Esophagus muscularis mucosa (tissue), 4 donors: ENCODE measurements around the gene FAM169A. TPM values are rescaled to one million over a fixed set of nuclear protein-coding genes. Genes with fewer than 3 reads are reported as not detected.

Experiments
- DNase-seq: peaks from one replicate; pipeline ENCODE4 v3.0.0-alpha.2; 2017; ENCODE audit errors: extremely low spot score
- H3K27ac ChIP-seq, 4 donors: fragments of 200-600 bp; sonication (generic); replicated peaks in 1 of 4; 1 replicate in 3 of 4; 2 replicates in 1 of 4; pipeline ENCODE4 v1.5.1; 2016 to 2019; ENCODE audit warnings: mild to moderate bottlenecking in 1 of 4
- H3K27me3 ChIP-seq, 4 donors: fragments of 200-600 bp; sonication (generic); one replicate each; pipeline versions ENCODE4 v1.5.1 to v1.6.0; 2016 to 2019
- H3K36me3 ChIP-seq, 4 donors: fragments of 200-600 bp; sonication (generic); one replicate each; pipeline ENCODE4 v1.5.1; 2016 to 2019
- H3K4me1 ChIP-seq, 4 donors: fragments of 200-600 bp; sonication (generic); one replicate each; pipeline ENCODE4 v1.5.1; 2016 to 2019
- H3K4me3 ChIP-seq, 4 donors: fragments of 200-600 bp; sonication (generic); 1 replicate in 2 of 4; 2 replicates in 2 of 4; pipeline ENCODE4 v1.5.1; 2016 to 2019; ENCODE audit warnings: mild to moderate bottlenecking in 4 of 4, moderate library complexity in 1 of 4
- H3K9me3 ChIP-seq, 4 donors: fragments of 200-600 bp; sonication (generic); 1 replicate in 3 of 4; 2 replicates in 1 of 4; pipeline ENCODE4 v1.5.1; 2016 to 2019
- CTCF ChIP-seq, 3 experiments: fragments of 200-600 bp in 2 of 3; fragments of 450-650 bp in 1 of 3; sonication (generic) in 2 of 3; IDR thresholded peaks; one replicate each; pipeline ENCODE4 v1.5.1; 2017 to 2019; ENCODE audit warnings: antibody characterized with exemption in 3 of 3, mild to moderate bottlenecking in 2 of 3, moderate library complexity in 1 of 3
- EP300 ChIP-seq: sonication (generic); formaldehyde crosslinking; IDR thresholded peaks from one replicate; pipeline ENCODE4 v1.6.1; 2017; ENCODE audit warnings: antibody characterized with exemption
- POLR2A ChIP-seq: fragments of 450-650 bp; IDR thresholded peaks from one replicate; pipeline ENCODE4 v1.6.1; 2017; ENCODE audit warnings: antibody characterized with exemption, moderate library complexity, mild to moderate bottlenecking, low read depth
- POLR2AphosphoS5 ChIP-seq, 2 donors: sonication (generic); formaldehyde crosslinking; IDR thresholded peaks; one replicate each; pipeline ENCODE4 v1.6.1; 2017; ENCODE audit warnings: antibody characterized with exemption in 2 of 2
- WGBS: methylation state at CpG from one replicate; pipeline ENCODE4 v1.1.5; 2018; 5-methylcytosine and 5-hydroxymethylcytosine counted together
- intact Hi-C: fragments of 100-400 bp; cut with DNase I; formaldehyde crosslinking; loops from one replicate; pipeline ENCODE4 v1.15.1; 2023
- total RNA-seq, 4 donors: library from RNA; depleted of rRNA; stranded (reverse); fragments of >200 nt; gene quantifications; one replicate each; pipeline versions ENCODE4 v1.1.0 to v1.2.1, GENCODE V29; 2016

Gene FAM169A
- total RNA-seq, 4 donors from 2014 or later = 0.80 to 2.1 (median 1.3) TPM

DNA sequence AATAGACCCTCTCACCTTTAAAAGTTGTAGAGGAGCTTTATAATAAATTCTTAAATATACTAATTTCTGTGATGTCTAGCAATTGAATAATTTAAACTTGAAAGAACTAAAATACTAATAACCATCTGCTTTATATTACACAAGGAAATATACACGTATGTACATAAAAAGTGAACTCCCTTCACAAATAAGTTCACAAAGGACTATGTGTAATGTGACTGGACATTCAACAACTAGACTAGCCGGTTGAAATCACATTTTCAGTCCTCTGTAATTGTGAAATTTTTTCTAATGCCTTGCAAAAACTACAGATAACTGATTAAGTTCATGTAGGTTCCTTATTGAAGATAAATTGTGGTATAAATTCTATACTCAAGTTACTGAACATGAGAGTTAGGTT is 87.6 kb downstream of the FAM169A start:
- WGBS = 93% methylated on average over 2 of the region's 2 CpGs
- H3K9me3 ChIP-seq = no peaks in the 10 kb centered on the region
- H3K4me1 ChIP-seq = no peaks in the 10 kb centered on the region
- no peak overlapping the region for H3K4me3 ChIP-seq
- intact Hi-C loops = no loop called here
- H3K36me3 ChIP-seq = peaks cover 31 to 51% (median 42%) of the 10 kb centered on the region in 4 donors
- TF ChIP-seq POLR2AphosphoS5 (IDR thresholded peaks at IDR 0.05) (no peak), CTCF (IDR thresholded peaks at IDR 0.05) (no peak), POLR2A (no peak), EP300 (no peak)
- no peaks in the 10 kb centered on the region for H3K27me3 ChIP-seq
- no peak overlapping the region for H3K27ac ChIP-seq
- no peak for DNase-seq

GRCh38 chr5:74772359-74772758 is 93.8 kb downstream of the FAM169A start:
- H3K36me3 ChIP-seq = peaks cover 62 to 85% (median 77%) of the 10 kb centered on the region in 4 donors

GRCh38 chr5:74767579-74767913 is 98.6 kb downstream of the FAM169A start:
- H3K4me1 ChIP-seq = peaks cover 24 to 34% (median 31%) of the 10 kb centered on the region in 4 donors
- WGBS = 0% methylated on average over 9 of the region's 9 CpGs
- H3K27ac ChIP-seq = peak overlapping the region; percentile 77 to 87 (median 86)
- intact Hi-C loops = loop anchor here (5.0 kb wide), 2 partner anchors 150 to 285 kb away; partner anchors contain the start of gene GCNT4
- H3K27me3 ChIP-seq = no peaks in the 10 kb centered on the region
- DNase-seq = no peak
- H3K4me3 ChIP-seq = peak overlapping the region; percentile 77 to 87 (median 81)
- no peaks in the 10 kb centered on the region for H3K9me3 ChIP-seq
- H3K36me3 ChIP-seq = peaks cover 21 to 45% (median 37%) of the 10 kb centered on the region in 4 donors
- no peak for TF ChIP-seq POLR2A
- no peak for TF ChIP-seq CTCF (IDR thresholded peaks at IDR 0.05)
- TF ChIP-seq EP300 = no peak
- no peak for TF ChIP-seq POLR2AphosphoS5 (IDR thresholded peaks at IDR 0.05)

More at GRCh38 chr5:74772359-74772758, 93.8 kb downstream of the FAM169A start:
- WGBS = 80% methylated on average over 7 of the region's 7 CpGs
- intact Hi-C loops = no loop called here
- no peak for DNase-seq
- Histone ChIP-seq H3K9me3 (no peaks in the 10 kb centered on the region), H3K4me3 (no peak overlapping the region), H3K4me1 (peaks cover 8 to 11% (median 10%) of the 10 kb centered on the region in 4 donors), H3K27ac (no peak overlapping the region), H3K27me3 (no peaks in the 10 kb centered on the region)
- TF ChIP-seq POLR2AphosphoS5 (IDR thresholded peaks at IDR 0.05) (no peak), POLR2A (no peak), EP300 (no peak), CTCF (IDR thresholded peaks at IDR 0.05) (no peak)

DNA sequence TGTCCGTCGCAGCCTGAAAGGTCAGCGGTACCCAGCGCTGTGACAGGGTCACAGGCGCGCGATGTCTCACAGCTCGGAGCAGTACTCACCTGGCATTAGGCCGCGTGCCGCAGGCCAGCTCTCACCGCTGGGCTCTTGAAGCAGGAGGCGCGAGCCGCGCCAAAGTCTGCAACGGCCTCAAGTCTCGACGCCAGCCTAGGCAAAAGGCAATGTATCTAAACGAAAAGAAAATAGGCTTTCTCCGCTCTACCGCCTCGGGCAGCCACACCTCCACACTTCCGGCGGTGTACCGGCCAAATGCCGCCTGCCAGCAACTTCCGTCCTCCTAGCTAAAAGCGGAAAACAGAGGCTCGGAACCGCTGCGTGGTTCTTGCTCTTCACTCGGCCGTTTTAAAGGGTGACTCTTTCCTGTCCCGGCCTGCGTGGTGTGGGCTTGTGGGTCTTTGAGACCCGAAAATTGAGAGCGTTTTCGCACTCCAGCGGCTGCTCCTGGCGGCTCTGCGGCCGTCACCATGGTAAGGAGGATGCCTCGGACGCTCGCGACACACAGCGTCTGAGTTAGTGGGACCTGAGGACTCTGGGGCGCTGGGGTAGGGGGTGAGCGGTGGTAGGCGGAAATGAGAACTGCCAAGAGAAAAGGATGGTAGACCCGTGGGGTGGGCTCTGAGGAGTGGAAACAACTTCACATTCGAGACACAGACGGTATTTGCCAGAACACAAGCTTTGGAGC is 99.2 kb downstream of the FAM169A start, which contains the start of the genes GFM2 and NSA2:
Gene GFM2, minus strand, starts transcription at position 269 of the 730 bp plus-strand sequence. CDS start 3,375 bp downstream, outside the sequence.
Gene NSA2, plus strand, starts transcription at position 401 of the 730 bp plus-strand sequence. Its CDS starts 112 bp downstream, at position 513.
- peak within 1 kb of the TSS; percentile 77 to 87 (median 86) for H3K27ac ChIP-seq
- intact Hi-C loops = loop anchor here (5.0 kb wide), 2 partner anchors 150 to 285 kb away; partner anchors contain the start of gene GCNT4
- no peaks in the 10 kb centered on the region for H3K27me3 ChIP-seq
- H3K4me3 ChIP-seq = peak within 1 kb of the TSS; percentile 77 to 87 (median 81)
- H3K4me1 ChIP-seq = peaks cover 24 to 34% (median 31%) of the 10 kb centered on the region in 4 donors
- H3K9me3 ChIP-seq = no peaks in the 10 kb centered on the region
- TF ChIP-seq CTCF (IDR thresholded peaks at IDR 0.05) (peak in 1 of 3 experiments; percentile 17), EP300 (no peak), POLR2AphosphoS5 (IDR thresholded peaks at IDR 0.05) (peak; percentile 78 to 88)
- peak; percentile 95 for DNase-seq
- under 1% methylated on average over 27 of the region's 54 CpGs for WGBS
- H3K36me3 ChIP-seq = peaks cover 16 to 45% (median 34%) of the 10 kb centered on the region in 4 donors
